Gastrocnemius medialis (tissue), 4 donors: ENCODE results near the gene GPRIN1. TPM values are rescaled to one million over a fixed set of nuclear protein-coding genes. Genes with fewer than 3 reads are reported as not detected.
A peak's percentile ranks its signal among the peaks of the same experiment; 100 is the strongest.

ENCODE experiments used
- ATAC-seq, 2 donors: fragments of 150-250 bp; one replicate each; pipeline ENCODE4 v1.9.1; 2016
- DNase-seq, 2 donors: peaks; one replicate each; pipeline ENCODE4 v3.0.0-alpha.2; 2019
- H3K27ac ChIP-seq, 4 donors: fragments of 200-600 bp; sonication (generic); 1 replicate in 1 of 4; 2 replicates in 3 of 4; pipeline ENCODE4 v1.5.1; 2016 to 2018; ENCODE audit warnings: mild to moderate bottlenecking in 2 of 4, moderate library complexity in 1 of 4
- H3K27me3 ChIP-seq, 3 donors: fragments of 200-600 bp; sonication (generic) in 2 of 3; 1 replicate in 1 of 3; 2 replicates in 2 of 3; pipeline versions ENCODE4 v1.5.1 to v1.6.0; 2016 to 2019; ENCODE audit warnings: mild to moderate bottlenecking in 1 of 3, moderate library complexity in 1 of 3
- H3K36me3 ChIP-seq, 2 donors: fragments of 200-600 bp; sonication (generic) in 1 of 2; one replicate each; pipeline ENCODE4 v1.5.1; 2017 to 2018
- H3K4me1 ChIP-seq, 2 donors: fragments of 200-600 bp; sonication (generic) in 1 of 2; one replicate each; pipeline ENCODE4 v1.5.1; 2016 to 2017; ENCODE audit warnings: mild to moderate bottlenecking in 2 of 2
- H3K4me3 ChIP-seq, 4 donors: fragments of 200-600 bp; sonication (generic) in 3 of 4; 1 replicate in 1 of 4; 2 replicates in 3 of 4; pipeline ENCODE4 v1.5.1; 2016 to 2019; ENCODE audit warnings: mild to moderate bottlenecking in 2 of 4
- H3K9me3 ChIP-seq, 3 donors: fragments of 200-600 bp; sonication (generic) in 2 of 3; 1 replicate in 1 of 3; 2 replicates in 2 of 3; pipeline ENCODE4 v1.5.1; 2016 to 2019
- CTCF ChIP-seq, 5 experiments: fragments of 450-650 bp in 3 of 5; fragments of 200-600 bp in 2 of 5; sonication (generic) in 2 of 5; IDR thresholded peaks in 4 of 5; conservative IDR thresholded peaks in 1 of 5; 1 replicate in 4 of 5; 2 replicates in 1 of 5; pipeline ENCODE4 v1.5.1; 2016 to 2019; ENCODE audit warnings: antibody characterized with exemption in 5 of 5, mild to moderate bottlenecking in 3 of 5, moderate library complexity in 3 of 5
- POLR2A ChIP-seq, 2 donors: fragments of 450-650 bp; IDR thresholded peaks; one replicate each; pipeline ENCODE4 v1.6.1; 2017; ENCODE audit warnings: antibody characterized with exemption in 2 of 2, mild to moderate bottlenecking in 2 of 2, moderate library complexity in 2 of 2
- in situ Hi-C, 4 donors: fragments of 200-750 bp; cut with MboI; loops; one replicate each; pipeline versions ENCODE4 v1.15.0 to v1.8.0; 2017; ENCODE audit warnings: low sequenced_read_pairs in 4 of 4
- intact Hi-C: fragments of 100-400 bp; cut with DNase I; formaldehyde crosslinking; loops from one replicate; pipeline ENCODE4 v1.15.1; 2023; ENCODE audit warnings: low total_unique reads
- total RNA-seq, 4 donors: library from RNA; depleted of rRNA; stranded (reverse); fragments of >200 nt; gene quantifications; one replicate each; pipeline versions ENCODE4 v1.1.0 to v1.2.3, GENCODE V29; 2016

Gene GPRIN1
- total RNA-seq, 4 donors from 2014 or later = 0.35 to 0.78 (median 0.47) TPM

- H3K4me3 ChIP-seq = peak within 1 kb of the TSS; percentile 14 to 60 (median 46)
- H3K9me3 ChIP-seq = no peaks in the 10 kb centered on the region
- no peak for TF ChIP-seq CTCF (IDR thresholded peaks at IDR 0.05 in 4 of 5, conservative IDR thresholded peaks at IDR 0.05 in 1 of 5)
- peak in 1 of 2 donors; percentile 11 for TF ChIP-seq POLR2A (IDR thresholded peaks at IDR 0.05)
- intact Hi-C loops = no loop called here
- DNase-seq (no peak), ATAC-seq (peak; percentile 36 to 57)
- H3K4me1 ChIP-seq = peaks cover 11% of the 10 kb centered on the region in 2 donors
- H3K27me3 ChIP-seq = peaks cover 17 to 30% (median 18%) of the 10 kb centered on the region in 3 donors
- no peaks in the 10 kb centered on the region for H3K36me3 ChIP-seq
- H3K27ac ChIP-seq = peak within 1 kb of the TSS in 1 of 4 donors; percentile 41
- in situ Hi-C loops = no loop called here
Observed at GRCh38 chr5:176629853-176630680, 20.1 kb upstream of the GPRIN1 start, which contains the start of the genes EIF4E1B and SNCB. Gene EIF4E1B (plus strand): TSS chr5:176630675. CDS start chr5:176642788, 12,113 bp downstream. Gene SNCB (minus strand): TSS chr5:176630534. CDS start chr5:176629654, 880 bp downstream.

- ATAC-seq = no peak
- TF ChIP-seq POLR2A (IDR thresholded peaks at IDR 0.05) = no peak
- no peak for TF ChIP-seq CTCF (IDR thresholded peaks at IDR 0.05 in 4 of 5, conservative IDR thresholded peaks at IDR 0.05 in 1 of 5)
- no peak for DNase-seq
- Histone ChIP-seq H3K27ac (no peak overlapping the region), H3K4me3 (peak overlapping the region in 2 of 4 donors; percentile 36 to 60), H3K4me1 (peaks cover 11% of the 10 kb centered on the region in 2 donors), H3K36me3 (no peaks in the 10 kb centered on the region), H3K9me3 (no peaks in the 10 kb centered on the region), H3K27me3 (peaks cover 17 to 30% (median 18%) of the 10 kb centered on the region in 3 donors)
- in situ Hi-C loops (no loop called here), intact Hi-C loops (no loop called here)
Observed at GRCh38 chr5:176629317-176629852, 19.4 kb upstream of the GPRIN1 start.

- Histone ChIP-seq H3K27ac (no peak overlapping the region), H3K4me1 (peaks cover 11% of the 10 kb centered on the region in 2 donors), H3K27me3 (peaks cover 17 to 30% (median 18%) of the 10 kb centered on the region in 3 donors), H3K9me3 (no peaks in the 10 kb centered on the region), H3K36me3 (no peaks in the 10 kb centered on the region), H3K4me3 (no peak overlapping the region)
- intact Hi-C loops = no loop called here
- no peak for ATAC-seq
- in situ Hi-C loops = no loop called here
- no peak for DNase-seq
- TF ChIP-seq POLR2A (IDR thresholded peaks at IDR 0.05) = no peak
- no peak for TF ChIP-seq CTCF (IDR thresholded peaks at IDR 0.05 in 4 of 5, conservative IDR thresholded peaks at IDR 0.05 in 1 of 5)
Observed at GRCh38 chr5:176628406-176629228, 18.7 kb upstream of the GPRIN1 start.

- H3K27ac ChIP-seq = no peak overlapping the region
- no peaks in the 10 kb centered on the region for H3K9me3 ChIP-seq
- no peak for TF ChIP-seq CTCF (IDR thresholded peaks at IDR 0.05 in 4 of 5, conservative IDR thresholded peaks at IDR 0.05 in 1 of 5)
- no peak for TF ChIP-seq POLR2A (IDR thresholded peaks at IDR 0.05)
- peaks cover 5 to 10% of the 10 kb centered on the region in 2 donors for H3K4me1 ChIP-seq
- no peaks in the 10 kb centered on the region for H3K36me3 ChIP-seq
- in situ Hi-C loops (no loop called here), intact Hi-C loops (no loop called here)
- no peak overlapping the region for H3K4me3 ChIP-seq
- no peak for ATAC-seq
- H3K27me3 ChIP-seq = peaks cover 17 to 30% (median 18%) of the 10 kb centered on the region in 3 donors
- DNase-seq = no peak
Observed at GRCh38 chr5:176627582-176627981, 17.6 kb upstream of the GPRIN1 start.
